ENCODE results near the gene DDAH2. TPM values are rescaled to one million over a fixed set of nuclear protein-coding genes. Genes with fewer than 3 reads are reported as not detected.

Gene DDAH2
- total RNA-seq, 1 donor from 2014 or later = 4.8 TPM

DNA sequence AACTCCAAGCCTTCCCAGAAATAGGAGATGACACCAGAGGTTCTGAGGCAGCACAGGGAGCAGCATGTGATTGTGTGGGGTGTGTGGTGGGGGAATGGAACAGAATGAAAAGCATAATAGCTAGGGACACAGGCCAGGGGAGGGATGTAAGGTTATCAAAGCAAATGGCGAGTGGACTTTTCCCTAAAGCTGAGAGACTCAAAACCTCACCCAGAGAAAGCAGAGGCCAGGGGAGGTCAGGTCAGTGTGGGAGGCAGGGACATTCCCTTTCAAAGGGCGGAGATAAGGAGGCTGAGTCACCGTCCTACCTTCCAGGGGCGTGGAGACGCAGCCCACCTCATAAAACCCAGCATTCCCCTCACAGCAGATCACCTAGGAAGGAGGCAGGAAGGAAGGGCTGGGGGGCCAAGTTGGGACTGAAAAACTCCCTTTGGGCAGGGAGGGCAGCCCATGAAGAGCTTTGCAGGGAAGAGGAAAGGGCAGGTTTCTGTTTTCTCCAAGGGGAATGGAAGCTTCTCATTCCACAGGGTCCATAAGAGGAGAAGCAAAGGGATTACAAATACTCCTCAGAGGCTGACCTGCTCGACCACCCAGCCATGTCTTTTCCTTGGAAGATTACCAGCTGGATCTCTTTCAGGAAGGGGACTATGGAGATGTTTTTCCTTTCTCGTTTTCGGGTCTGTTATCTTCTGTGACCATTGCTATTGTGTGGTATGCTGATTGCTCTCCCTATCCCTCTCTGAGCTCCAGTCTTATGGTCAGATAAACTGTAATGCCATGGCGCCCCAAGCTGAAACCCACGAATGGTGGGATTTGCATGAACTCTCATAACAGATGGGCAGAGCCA is 38.6 kb downstream of the DDAH2 start:
- H3K36me3 Mint-ChIP-seq (ENCODE audit: low read depth) = peaks cover 46% of the 10 kb centered on the region

DNA sequence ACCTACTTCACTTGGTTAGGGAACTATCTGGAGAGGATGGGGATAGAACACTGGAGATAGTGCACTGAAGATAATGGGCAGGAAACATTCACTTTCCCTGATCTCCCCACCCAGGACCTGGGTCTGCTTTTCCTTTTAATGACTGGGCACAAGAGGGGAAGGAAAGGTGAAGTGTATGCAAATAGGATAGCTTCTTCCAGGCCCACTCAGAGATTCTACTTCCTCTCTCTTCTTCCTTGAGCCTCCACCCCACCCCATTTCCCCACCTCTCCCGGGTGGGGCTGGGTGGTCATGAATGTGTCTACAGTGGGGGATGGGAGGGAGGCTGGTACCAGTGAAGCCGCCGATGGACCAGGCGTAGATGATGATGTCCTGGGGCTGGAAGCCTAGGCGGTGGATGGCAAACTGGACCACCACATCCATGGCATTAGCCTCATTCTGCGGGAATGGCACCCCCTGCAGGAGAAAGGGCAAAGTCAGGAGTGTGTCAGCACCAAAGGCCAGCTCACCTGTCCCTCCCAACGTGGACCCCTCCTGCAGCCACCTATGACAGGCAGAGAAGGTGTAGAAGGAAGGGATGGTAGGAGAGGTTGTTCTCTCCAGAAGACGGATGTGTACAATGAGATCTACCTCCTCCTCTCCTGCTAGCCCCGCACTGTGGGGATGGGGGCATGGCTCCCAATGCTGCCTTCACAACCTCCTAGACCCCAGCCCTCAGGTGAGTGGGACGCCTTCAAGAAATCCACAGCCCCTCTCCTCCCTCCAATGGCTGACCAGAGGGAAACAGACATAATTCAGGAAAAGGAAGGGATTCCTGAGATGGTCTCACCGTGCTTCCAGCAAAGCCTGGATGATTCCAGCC is 39.6 kb downstream of the DDAH2 start:
- DNase-seq = peak; percentile 69
- H3K27me3 Mint-ChIP-seq = no peaks in the 10 kb centered on the region
- H3K4me1 Mint-ChIP-seq = peaks cover 4% of the 10 kb centered on the region
- no peak overlapping the region for H3K4me3 Mint-ChIP-seq
- H3K27ac Mint-ChIP-seq = peak overlapping the region; percentile 48
- intact Hi-C loops (cut with micrococcal nuclease) = no loop called here
- peaks cover 47% of the 10 kb centered on the region for H3K36me3 Mint-ChIP-seq (ENCODE audit: low read depth)
- H3K9me3 Mint-ChIP-seq = no peaks in the 10 kb centered on the region

More for the DNA sequence above, 38.6 kb downstream of the DDAH2 start:
- H3K4me3 Mint-ChIP-seq = no peak overlapping the region
- H3K9me3 Mint-ChIP-seq = no peaks in the 10 kb centered on the region
- intact Hi-C loops (cut with micrococcal nuclease) = no loop called here
- no peak for DNase-seq
- H3K4me1 Mint-ChIP-seq = peaks cover 4% of the 10 kb centered on the region
- peak overlapping the region; percentile 3 for H3K27ac Mint-ChIP-seq
- no peaks in the 10 kb centered on the region for H3K27me3 Mint-ChIP-seq

DNA sequence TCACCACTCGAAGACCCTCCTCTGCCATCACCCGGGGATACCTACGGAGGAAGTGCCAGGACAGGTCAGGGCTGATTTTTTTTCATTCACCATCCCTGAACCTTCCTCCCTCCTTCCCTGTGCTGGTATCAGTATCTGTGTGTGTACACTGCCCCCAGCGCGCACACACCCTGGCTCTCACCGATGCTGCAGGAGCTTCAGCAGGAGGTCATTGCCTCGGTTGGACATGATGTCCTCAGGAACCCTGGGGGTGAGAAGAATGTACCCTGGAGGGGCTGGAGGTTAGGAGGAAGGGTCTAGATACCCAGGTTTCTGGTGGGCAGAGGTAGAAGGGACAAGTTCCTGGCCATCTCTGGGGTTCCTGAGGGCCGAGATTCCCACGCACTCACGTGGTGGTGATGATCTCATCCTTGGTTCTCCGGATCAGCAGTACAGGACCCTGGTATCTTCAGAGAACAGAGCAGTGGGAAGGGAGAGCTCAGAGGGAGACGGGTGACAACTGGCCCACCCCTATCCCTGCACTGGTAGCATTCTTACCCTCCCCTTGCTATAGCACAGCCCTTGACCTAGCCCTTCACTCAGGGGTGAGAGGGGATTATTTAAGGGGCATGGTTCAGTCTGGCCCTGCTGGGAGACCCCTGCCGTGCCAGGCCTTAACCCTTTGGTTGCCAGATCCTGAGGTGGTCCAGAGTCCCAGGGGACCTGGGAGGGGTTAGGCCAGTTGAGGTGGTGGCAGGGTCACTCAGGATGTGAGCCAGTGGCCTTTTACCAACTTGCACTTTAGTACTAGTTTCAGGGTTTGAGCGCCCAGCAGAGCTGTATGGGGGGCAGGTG is 41.0 kb downstream of the DDAH2 start:
- no peaks in the 10 kb centered on the region for H3K9me3 Mint-ChIP-seq
- intact Hi-C loops (cut with micrococcal nuclease) = no loop called here
- DNase-seq = no peak
- no peaks in the 10 kb centered on the region for H3K27me3 Mint-ChIP-seq
- H3K4me3 Mint-ChIP-seq = no peak overlapping the region
- H3K36me3 Mint-ChIP-seq (ENCODE audit: low read depth) = peaks cover 42% of the 10 kb centered on the region
- peaks cover 4% of the 10 kb centered on the region for H3K4me1 Mint-ChIP-seq
- H3K27ac Mint-ChIP-seq = no peak overlapping the region

DNA sequence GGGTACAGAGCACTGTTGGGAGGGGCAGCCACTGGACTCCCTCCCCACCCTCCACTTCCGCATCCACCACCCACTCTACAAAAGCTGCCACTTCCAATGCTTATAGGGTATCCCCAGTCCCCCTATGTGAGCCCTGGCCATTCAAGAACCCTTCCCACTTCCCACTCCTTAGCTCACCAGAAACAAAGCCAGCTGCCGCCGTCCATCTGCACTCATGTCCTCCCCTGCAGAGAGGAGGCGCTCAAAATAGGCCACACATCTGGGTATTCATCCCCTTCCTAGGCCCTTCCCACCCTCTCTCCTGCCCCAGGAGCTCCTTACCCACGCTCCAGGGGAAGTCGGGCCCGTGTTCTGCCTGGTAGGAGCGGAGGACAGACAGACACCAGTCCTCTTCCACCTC is 41.8 kb downstream of the DDAH2 start:
- Mint-ChIP-seq H3K27ac (no peak overlapping the region), H3K36me3 (ENCODE audit: low read depth) (peaks cover 37% of the 10 kb centered on the region), H3K27me3 (no peaks in the 10 kb centered on the region), H3K4me1 (peaks cover 4% of the 10 kb centered on the region), H3K9me3 (no peaks in the 10 kb centered on the region), H3K4me3 (no peak overlapping the region)
- intact Hi-C loops (cut with micrococcal nuclease) = no loop called here
- no peak for DNase-seq

DNA sequence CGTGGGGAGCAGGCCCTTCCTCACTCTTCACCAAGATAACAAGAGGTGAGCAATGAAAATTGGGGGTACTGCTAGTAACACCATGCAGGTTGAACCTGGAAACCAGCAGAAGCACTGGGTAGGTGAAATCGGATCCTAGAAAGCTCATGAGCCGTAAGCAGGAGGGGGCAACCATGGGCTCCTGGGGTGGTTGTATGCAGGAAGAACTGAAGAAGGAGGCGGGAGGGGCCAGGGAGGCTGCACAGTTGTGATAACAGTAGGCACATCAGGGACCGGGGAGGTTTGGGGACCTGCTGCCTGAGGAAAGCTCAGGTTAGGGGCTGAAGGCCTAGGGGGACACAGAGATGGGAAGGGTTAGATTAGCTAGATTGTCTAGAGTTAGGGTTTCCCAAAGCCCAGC is 42.6 kb downstream of the DDAH2 start:
- peaks cover 6% of the 10 kb centered on the region for H3K4me1 Mint-ChIP-seq
- peaks cover 35% of the 10 kb centered on the region for H3K36me3 Mint-ChIP-seq (ENCODE audit: low read depth)
- intact Hi-C loops (cut with micrococcal nuclease) = no loop called here
- H3K27ac Mint-ChIP-seq = peak overlapping the region; percentile 4
- no peak for DNase-seq
- no peaks in the 10 kb centered on the region for H3K27me3 Mint-ChIP-seq
- H3K4me3 Mint-ChIP-seq = no peak overlapping the region
- no peaks in the 10 kb centered on the region for H3K9me3 Mint-ChIP-seq

DNA sequence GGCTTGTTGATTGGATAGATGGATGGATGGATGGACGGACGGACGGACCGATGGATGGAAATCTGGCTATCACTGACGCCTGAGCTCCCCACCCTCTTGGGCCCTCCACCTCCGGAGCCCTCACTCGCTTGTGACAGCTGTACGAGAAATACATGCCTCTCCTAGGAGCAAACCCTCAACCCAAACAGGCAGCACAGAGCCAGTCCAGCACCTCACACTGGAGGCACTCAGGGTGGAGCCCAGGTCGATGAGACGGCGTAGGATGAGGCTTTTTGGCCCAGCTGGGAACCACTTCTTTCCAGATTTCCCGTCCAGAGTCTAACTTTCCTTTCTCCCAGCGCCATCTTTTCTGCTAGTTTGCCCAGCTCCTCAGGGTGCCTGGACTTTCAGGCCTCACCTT is 45.5 kb downstream of the DDAH2 start:
- no peak for DNase-seq
- H3K4me3 Mint-ChIP-seq = no peak overlapping the region
- H3K9me3 Mint-ChIP-seq = no peaks in the 10 kb centered on the region
- H3K27me3 Mint-ChIP-seq = no peaks in the 10 kb centered on the region
- no peak overlapping the region for H3K27ac Mint-ChIP-seq
- intact Hi-C loops (cut with micrococcal nuclease) = no loop called here
- H3K36me3 Mint-ChIP-seq (ENCODE audit: low read depth) = peaks cover 20% of the 10 kb centered on the region
- H3K4me1 Mint-ChIP-seq = peaks cover 22% of the 10 kb centered on the region

DNA sequence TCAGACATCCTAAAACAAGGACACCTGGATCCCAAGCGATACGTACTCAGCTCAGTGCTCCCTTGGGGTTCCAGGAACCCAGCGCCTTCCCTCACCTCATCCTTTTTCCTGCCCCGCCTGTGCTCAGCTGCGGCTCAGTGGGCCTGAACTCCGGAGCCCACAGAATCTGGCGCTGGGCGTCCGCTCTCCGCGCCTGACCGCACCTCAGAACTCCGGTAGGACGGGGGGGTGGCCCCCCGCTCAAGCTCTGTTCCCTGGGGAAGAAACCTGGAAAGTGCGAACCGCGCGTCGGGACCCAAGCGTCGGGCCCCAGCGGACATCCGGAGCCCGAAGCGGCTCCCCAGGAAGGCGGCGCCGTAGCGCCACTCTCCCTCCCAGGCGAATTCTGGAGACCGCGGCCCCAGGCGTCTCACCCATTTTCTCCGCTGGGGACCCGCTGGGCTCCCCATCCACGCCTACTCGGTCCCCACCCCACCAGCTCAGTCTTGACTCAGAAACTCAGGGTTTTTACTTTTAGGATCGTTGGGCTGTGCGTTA is 47.9 kb downstream of the DDAH2 start:
- peak overlapping the region; percentile 82 for H3K27ac Mint-ChIP-seq
- intact Hi-C loops (cut with micrococcal nuclease) = loop anchor here (2.0 kb wide), 2 partner anchors 22 to 58 kb away; partner anchors contain the start of gene ABHD16A
- peaks cover 25% of the 10 kb centered on the region for H3K4me1 Mint-ChIP-seq
- peaks cover 5% of the 10 kb centered on the region for H3K36me3 Mint-ChIP-seq (ENCODE audit: low read depth)
- no peaks in the 10 kb centered on the region for H3K27me3 Mint-ChIP-seq
- DNase-seq = peak; percentile 82
- peak overlapping the region; percentile 83 for H3K4me3 Mint-ChIP-seq
- H3K9me3 Mint-ChIP-seq = no peaks in the 10 kb centered on the region

DNA sequence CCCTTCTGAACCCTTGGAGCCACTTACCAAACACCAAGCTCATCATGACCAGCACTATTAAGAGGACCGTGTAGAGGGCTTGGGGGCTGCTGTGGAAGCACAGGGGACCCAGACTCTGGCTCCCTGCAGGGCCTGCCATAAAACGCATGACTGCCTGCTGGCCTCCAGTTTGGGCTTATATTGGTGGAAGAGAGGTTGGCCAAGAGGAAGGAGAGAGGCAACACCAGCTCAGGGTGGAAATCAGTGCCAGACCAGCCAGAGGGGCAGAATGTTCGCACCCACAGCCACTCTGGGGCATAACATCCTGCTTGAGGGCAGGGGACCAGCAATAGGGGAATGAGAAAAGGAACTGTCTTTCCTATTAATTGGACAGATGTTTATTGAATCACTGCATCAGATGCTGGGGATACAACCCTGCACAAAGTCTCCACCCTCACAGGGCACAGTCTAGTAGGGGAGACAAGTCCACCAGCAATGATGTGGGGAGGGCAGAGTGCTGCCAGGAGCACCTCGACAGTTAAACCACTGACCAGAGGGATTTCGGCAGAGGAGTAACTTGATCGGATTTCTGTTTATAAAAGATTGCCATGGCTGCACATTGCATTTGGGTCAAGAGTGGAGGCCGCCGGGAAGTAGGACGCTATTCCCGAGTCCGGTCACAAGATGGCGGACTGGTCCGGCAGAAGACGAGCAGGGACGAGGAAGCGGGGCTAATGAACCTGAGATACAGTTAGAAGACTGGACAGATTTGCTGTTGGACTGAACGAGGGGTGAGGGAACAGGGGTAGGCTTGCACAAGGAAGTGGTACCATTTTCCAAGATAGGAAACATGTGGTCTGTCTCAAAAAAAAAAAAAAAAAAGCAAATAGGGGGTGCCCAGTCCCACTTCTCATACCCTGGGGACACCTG is 48.6 kb downstream of the DDAH2 start, which contains the start of gene LY6G5C:
Gene LY6G5C, minus strand, starts transcription at position 842 of the 909 bp plus-strand sequence. Its CDS starts 694 bp downstream, at position 148.
- Mint-ChIP-seq H3K27ac (peak within 1 kb of the TSS; percentile 82), H3K36me3 (ENCODE audit: low read depth) (peaks cover under 1% of the 10 kb centered on the region), H3K9me3 (no peaks in the 10 kb centered on the region), H3K27me3 (no peaks in the 10 kb centered on the region), H3K4me3 (peak within 1 kb of the TSS; percentile 83), H3K4me1 (peaks cover 25% of the 10 kb centered on the region)
- intact Hi-C loops (cut with micrococcal nuclease) = loop anchor here (1.0 to 2.0 kb wide), 5 partner anchors 15 to 150 kb away; partner anchors contain the start of gene ABHD16A
- peak; percentile 89 for DNase-seq

DNA sequence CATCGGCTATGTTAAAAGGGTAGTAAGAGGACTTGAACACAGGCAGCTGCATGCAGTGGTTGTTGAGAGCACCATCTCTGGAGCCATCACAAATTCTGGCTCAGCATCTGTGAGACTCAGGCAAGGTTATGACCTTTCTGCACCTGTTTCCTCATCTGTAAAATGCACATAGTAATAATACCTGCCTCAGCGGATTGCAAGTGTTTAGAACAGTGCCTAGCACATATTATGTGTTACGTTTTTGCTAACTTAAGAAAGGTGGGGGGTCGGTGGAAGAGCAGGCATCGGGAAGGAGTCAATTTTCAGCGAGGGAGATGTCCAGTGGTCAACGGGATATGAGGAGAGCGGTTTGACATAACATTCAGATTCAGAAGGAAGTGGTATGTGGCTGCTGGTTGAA is 51.1 kb downstream of the DDAH2 start:
- Mint-ChIP-seq H3K27ac (no peak overlapping the region), H3K9me3 (no peaks in the 10 kb centered on the region), H3K4me1 (peaks cover 25% of the 10 kb centered on the region), H3K4me3 (no peak overlapping the region), H3K27me3 (no peaks in the 10 kb centered on the region), H3K36me3 (ENCODE audit: low read depth) (peaks cover 6% of the 10 kb centered on the region)
- intact Hi-C loops (cut with micrococcal nuclease) = no loop called here
- no peak for DNase-seq

Other genes with a start within 250 kb of the DDAH2 start
- 32.8 and 35.5 TPM in 2 replicates for gene MICB, start 231.2 kb downstream of the DDAH2 start, total RNA-seq
- gene MCCD1, start 200.3 kb downstream of the DDAH2 start, total RNA-seq = not detected in 2 replicates
- 696 and 720 TPM in 2 replicates for gene DDX39B, start 187.3 kb downstream of the DDAH2 start, total RNA-seq
- 0.89 and 0.92 TPM in 2 replicates for gene ATP6V1G2, start 182.7 kb downstream of the DDAH2 start, total RNA-seq
- gene NFKBIL1, start 181.7 kb downstream of the DDAH2 start, total RNA-seq = 14.8 and 16.2 TPM in 2 replicates
- gene LTA, start 157.0 kb downstream of the DDAH2 start, total RNA-seq = 622 and 631 TPM in 2 replicates
- gene TNF, start 153.7 kb downstream of the DDAH2 start, total RNA-seq = 294 and 303 TPM in 2 replicates
- 134 and 136 TPM in 2 replicates for gene LTB, start 146.9 kb downstream of the DDAH2 start, total RNA-seq
- 42.6 and 46.4 TPM in 2 replicates for gene LST1, start 143.0 kb downstream of the DDAH2 start, total RNA-seq
- gene NCR3, start 136.3 kb downstream of the DDAH2 start, total RNA-seq = 12.2 and 14.5 TPM in 2 replicates
- gene AIF1, start 114.1 kb downstream of the DDAH2 start, total RNA-seq = 68.2 and 69.6 TPM in 2 replicates
- 290 and 303 TPM in 2 replicates for gene PRRC2A, start 108.6 kb downstream of the DDAH2 start, total RNA-seq
- gene BAG6, start 76.6 kb downstream of the DDAH2 start, total RNA-seq = 324 and 342 TPM in 2 replicates
- gene APOM, start 73.4 kb downstream of the DDAH2 start, total RNA-seq = 2.5 and 3.4 TPM in 2 replicates
- 16.8 and 17.9 TPM in 2 replicates for gene C6orf47, start 68.5 kb downstream of the DDAH2 start, total RNA-seq
- 32.9 and 33.6 TPM in 2 replicates for gene GPANK1, start 64.3 kb downstream of the DDAH2 start, total RNA-seq
- gene CSNK2B, start 63.2 kb downstream of the DDAH2 start, total RNA-seq = 288 and 302 TPM in 2 replicates
- 32.8 and 33.5 TPM in 2 replicates for gene LY6G5B, start 59.3 kb downstream of the DDAH2 start, total RNA-seq
- 4.1 and 4.9 TPM in 2 replicates for gene LY6G5C, start 48.2 kb downstream of the DDAH2 start, total RNA-seq
- 43.1 and 44.7 TPM in 2 replicates for gene ABHD16A, start 26.0 kb downstream of the DDAH2 start, total RNA-seq
- gene LY6G6F, start 22.4 kb downstream of the DDAH2 start, total RNA-seq = not detected in 2 replicates
- not detected in 2 replicates for gene LY6G6D, start 14.0 kb downstream of the DDAH2 start, total RNA-seq
- gene LY6G6C, start 7.6 kb downstream of the DDAH2 start, total RNA-seq = not detected in 2 replicates
- not detected in 2 replicates for gene MPIG6B, start 5.9 kb downstream of the DDAH2 start, total RNA-seq
- 385 TPM in 2 replicates for gene CLIC1, start 7.2 kb upstream of the DDAH2 start, total RNA-seq
- 87.8 and 99.6 TPM in 2 replicates for gene MSH5, start 10.7 kb upstream of the DDAH2 start, total RNA-seq
- 15.0 and 17.7 TPM in 2 replicates for gene SAPCD1, start 33.4 kb upstream of the DDAH2 start, total RNA-seq
- 3.0 and 3.2 TPM in 2 replicates for gene VWA7, start 48.0 kb upstream of the DDAH2 start, total RNA-seq
- gene VARS1, start 66.5 kb upstream of the DDAH2 start, total RNA-seq = 173 and 181 TPM in 2 replicates
- gene LSM2, start 77.7 kb upstream of the DDAH2 start, total RNA-seq = 142 and 146 TPM in 2 replicates
- gene HSPA1L, start 86.0 kb upstream of the DDAH2 start, total RNA-seq = 1.8 and 2.5 TPM in 2 replicates
- 189 and 190 TPM in 2 replicates for gene HSPA1A, start 86.2 kb upstream of the DDAH2 start, total RNA-seq
- 156 and 161 TPM in 2 replicates for gene HSPA1B, start 98.4 kb upstream of the DDAH2 start, total RNA-seq
- gene NEU1, start 133.5 kb upstream of the DDAH2 start, total RNA-seq = 20.4 and 22.2 TPM in 2 replicates
- gene SLC44A4, start 149.7 kb upstream of the DDAH2 start, total RNA-seq = 0.21 TPM in 1 of 2 replicates, not detected in the other
- 73.5 and 79.3 TPM in 2 replicates for gene EHMT2, start 168.4 kb upstream of the DDAH2 start, total RNA-seq
- 3.7 and 4.6 TPM in 2 replicates for gene ZBTB12, start 172.8 kb upstream of the DDAH2 start, total RNA-seq
- 0.30 and 0.43 TPM in 2 replicates for gene C2, start 198.4 kb upstream of the DDAH2 start, total RNA-seq
- gene CFB, start 216.8 kb upstream of the DDAH2 start, total RNA-seq = 0.17 TPM in 1 of 2 replicates, not detected in the other
- gene NELFE, start 229.7 kb upstream of the DDAH2 start, total RNA-seq = 85.8 and 88.5 TPM in 2 replicates
- 92.8 and 93.7 TPM in 2 replicates for gene SKIC2, start 229.9 kb upstream of the DDAH2 start, total RNA-seq
- 13.2 and 14.1 TPM in 2 replicates for gene DXO, start 242.8 kb upstream of the DDAH2 start, total RNA-seq